NCI-H1436 treated with DMSO at 0.1 percent for 48 hours (cell line): ENCODE results near the gene USH1G.

ENCODE experiments used
- DNase-seq: peaks from one replicate; lab custom pipeline; 2025; lab: John Stamatoyannopoulos, UW

USH1G gene

GRCh38 chr17:74954115-74954514, 31.1 kb upstream of the USH1G start:
- DNase-seq, result no peak

GRCh38 chr17:74953134-74953687, 30.2 kb upstream of the USH1G start:
- no peak for DNase-seq

GRCh38 chr17:74952431-74953133, 29.5 kb upstream of the USH1G start:
- no peak for DNase-seq

GRCh38 chr17:74951680-74952421, 28.8 kb upstream of the USH1G start:
- DNase-seq, result no peak

- no peak for DNase-seq
Measured at GRCh38 chr17:74951065-74951464, 28.0 kb upstream of the USH1G start.

GRCh38 chr17:74950207-74950606, 27.2 kb upstream of the USH1G start:
- DNase-seq, result no peak

GRCh38 chr17:74949455-74950115, 26.5 kb upstream of the USH1G start:
- no peak for DNase-seq

- no peak for DNase-seq
Measured at GRCh38 chr17:74947041-74947754, 24.1 kb upstream of the USH1G start.

- no peak for DNase-seq
Measured at GRCh38 chr17:74946641-74947040, 23.6 kb upstream of the USH1G start.

- no peak for DNase-seq
Measured at GRCh38 chr17:74945543-74945942, 22.5 kb upstream of the USH1G start.

GRCh38 chr17:74943808-74944522, 20.9 kb upstream of the USH1G start:
- no peak for DNase-seq

GRCh38 chr17:74941128-74941725, 18.2 kb upstream of the USH1G start:
- DNase-seq, result no peak

GRCh38 chr17:74939534-74939933, 16.5 kb upstream of the USH1G start:
- DNase-seq, result no peak

GRCh38 chr17:74938194-74938950, 15.3 kb upstream of the USH1G start:
- DNase-seq, result no peak

GRCh38 chr17:74937064-74938051, 14.3 kb upstream of the USH1G start:
- no peak for DNase-seq

- DNase-seq, result no peak
Measured at GRCh38 chr17:74936470-74936799, 13.4 kb upstream of the USH1G start.

- DNase-seq, result no peak
Measured at GRCh38 chr17:74935585-74936469, 12.8 kb upstream of the USH1G start, which contains the start of gene OTOP3. Gene OTOP3 (plus strand): TSS chr17:74935898. CDS start chr17:74935922, 24 bp downstream.

- DNase-seq, result no peak
Measured at GRCh38 chr17:74935048-74935447, 12.0 kb upstream of the USH1G start.
